ENCODE data around the gene TFF2.

The TFF2 gene

DNA sequence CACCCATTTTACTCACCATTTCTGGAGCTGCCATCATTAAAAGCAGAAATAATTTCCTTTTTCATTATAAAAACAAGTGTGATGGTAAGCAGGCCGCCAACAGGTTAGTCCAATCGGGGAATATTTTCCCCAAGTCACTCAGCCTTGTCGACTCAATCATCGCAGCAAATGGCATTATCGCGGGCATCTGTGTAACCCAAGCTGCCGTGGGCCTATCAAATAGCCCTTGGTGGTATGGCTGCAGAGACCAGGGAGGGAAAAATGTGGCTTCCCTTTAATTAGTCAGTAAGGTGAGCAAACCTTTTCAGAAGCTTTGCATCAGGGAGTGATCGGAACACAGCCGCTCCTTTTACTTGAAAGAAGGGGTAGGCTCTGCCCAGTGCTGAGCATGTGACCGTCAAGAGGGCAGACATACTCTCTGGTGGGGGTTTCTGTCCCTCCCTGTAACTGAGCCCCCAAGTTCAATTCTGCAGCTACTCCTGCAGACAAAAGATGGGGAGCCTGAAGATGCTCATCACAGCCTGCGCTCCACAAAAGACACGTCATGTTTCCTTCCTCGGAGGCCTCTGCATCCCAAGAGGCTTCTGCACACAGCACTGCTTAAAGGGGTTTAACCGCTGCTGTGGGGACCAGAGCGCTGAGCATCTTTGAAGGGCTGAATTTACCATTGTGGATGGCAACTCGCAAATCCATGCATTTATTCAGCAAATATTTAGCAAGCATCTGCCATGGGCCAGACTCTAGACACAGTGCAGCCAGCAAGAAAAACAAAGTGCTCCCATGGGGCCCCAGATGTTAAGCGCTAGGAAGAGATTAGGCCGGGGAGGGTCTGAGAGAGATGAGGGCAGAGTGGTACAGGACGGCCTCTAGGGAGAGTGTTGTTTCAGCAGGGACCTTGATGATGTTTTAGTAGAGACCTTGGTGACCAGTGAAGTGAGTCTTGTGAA is 46.3 kb upstream of the TFF2 start:
- no peak overlapping the region for H3K4me2 ChIP-seq (ENCODE audit: low read length)
- no peaks in the 10 kb centered on the region for H3K27me3 ChIP-seq (ENCODE audit: control insufficient read depth, insufficient read depth, low read length)
- H3K9ac ChIP-seq, result no peak overlapping the region
- no peaks in the 10 kb centered on the region for H3K79me2 ChIP-seq
- H2AFZ ChIP-seq, result no peak overlapping the region
- no peak overlapping the region for H3K4me3 ChIP-seq (ENCODE audit: low read depth, low read length)
- TF ChIP-seq, protein P1, sequence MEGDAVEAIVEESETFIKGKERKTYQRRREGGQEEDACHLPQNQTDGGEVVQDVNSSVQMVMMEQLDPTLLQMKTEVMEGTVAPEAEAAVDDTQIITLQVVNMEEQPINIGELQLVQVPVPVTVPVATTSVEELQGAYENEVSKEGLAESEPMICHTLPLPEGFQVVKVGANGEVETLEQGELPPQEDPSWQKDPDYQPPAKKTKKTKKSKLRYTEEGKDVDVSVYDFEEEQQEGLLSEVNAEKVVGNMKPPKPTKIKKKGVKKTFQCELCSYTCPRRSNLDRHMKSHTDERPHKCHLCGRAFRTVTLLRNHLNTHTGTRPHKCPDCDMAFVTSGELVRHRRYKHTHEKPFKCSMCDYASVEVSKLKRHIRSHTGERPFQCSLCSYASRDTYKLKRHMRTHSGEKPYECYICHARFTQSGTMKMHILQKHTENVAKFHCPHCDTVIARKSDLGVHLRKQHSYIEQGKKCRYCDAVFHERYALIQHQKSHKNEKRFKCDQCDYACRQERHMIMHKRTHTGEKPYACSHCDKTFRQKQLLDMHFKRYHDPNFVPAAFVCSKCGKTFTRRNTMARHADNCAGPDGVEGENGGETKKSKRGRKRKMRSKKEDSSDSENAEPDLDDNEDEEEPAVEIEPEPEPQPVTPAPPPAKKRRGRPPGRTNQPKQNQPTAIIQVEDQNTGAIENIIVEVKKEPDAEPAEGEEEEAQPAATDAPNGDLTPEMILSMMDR (IDR thresholded peaks at IDR 0.05), result no peak
- H3K9me3 ChIP-seq (ENCODE audit: control insufficient read depth, low read length), result no peaks in the 10 kb centered on the region
- no peaks in the 10 kb centered on the region for H3K36me3 ChIP-seq (ENCODE audit: control insufficient read depth, insufficient read depth, low read length)
- H3K27ac ChIP-seq, result no peak overlapping the region
- H3K4me1 ChIP-seq, result no peaks in the 10 kb centered on the region

DNA sequence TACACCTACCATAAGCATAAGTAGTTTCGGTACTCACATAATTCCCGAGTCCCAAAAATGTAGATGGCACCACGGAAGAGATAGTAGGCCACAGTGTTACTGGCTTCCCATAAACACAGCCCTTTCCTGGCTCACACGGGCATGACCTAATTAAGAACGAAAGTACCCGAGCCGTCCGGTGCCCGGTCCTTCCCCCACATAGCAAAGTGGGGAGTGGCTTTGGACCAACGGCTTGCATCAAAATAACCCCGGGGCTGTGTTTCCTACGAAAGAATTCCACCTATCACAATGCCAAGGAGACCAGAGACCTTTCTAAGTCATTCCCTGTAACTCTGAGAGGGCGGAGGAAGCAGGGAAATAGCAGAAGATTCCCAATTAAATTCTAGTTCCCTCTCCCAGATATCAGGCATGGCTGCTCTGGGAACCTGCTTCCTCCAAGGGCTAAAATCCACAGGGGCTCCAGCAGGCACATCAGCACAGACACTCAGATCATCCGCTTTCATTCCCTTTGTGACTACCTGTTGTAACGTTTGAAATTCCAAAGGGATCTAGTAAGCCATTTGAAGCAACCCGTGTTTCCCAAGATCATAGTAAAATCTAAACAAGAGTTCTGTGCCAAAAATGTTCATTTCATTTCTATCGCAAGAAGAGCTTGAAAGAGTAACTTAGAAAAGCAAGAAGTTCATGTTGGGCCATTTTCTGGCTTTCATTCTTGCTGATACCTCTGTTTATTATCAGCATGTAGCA is 45.3 kb upstream of the TFF2 start, which contains the start of gene TMPRSS3:
Gene TMPRSS3 (minus strand): TSS at position 148 of the 747 bp plus-strand sequence. CDS start 635 bp downstream, outside the sequence.
- Histone ChIP-seq H3K79me2 (no peaks in the 10 kb centered on the region), H2AFZ (no peak within 1 kb of the TSS), H3K4me3 (ENCODE audit: low read depth, low read length) (no peak within 1 kb of the TSS), H3K9ac (no peak within 1 kb of the TSS), H3K36me3 (ENCODE audit: control insufficient read depth, insufficient read depth, low read length) (no peaks in the 10 kb centered on the region), H3K27ac (no peak within 1 kb of the TSS), H3K4me1 (no peaks in the 10 kb centered on the region), H3K27me3 (ENCODE audit: control insufficient read depth, insufficient read depth, low read length) (no peaks in the 10 kb centered on the region), H3K9me3 (ENCODE audit: control insufficient read depth, low read length) (no peaks in the 10 kb centered on the region), H3K4me2 (ENCODE audit: low read length) (peak within 1 kb of the TSS; percentile 48)
- TF ChIP-seq, protein P1 (IDR thresholded peaks at IDR 0.05), result no peak

DNA sequence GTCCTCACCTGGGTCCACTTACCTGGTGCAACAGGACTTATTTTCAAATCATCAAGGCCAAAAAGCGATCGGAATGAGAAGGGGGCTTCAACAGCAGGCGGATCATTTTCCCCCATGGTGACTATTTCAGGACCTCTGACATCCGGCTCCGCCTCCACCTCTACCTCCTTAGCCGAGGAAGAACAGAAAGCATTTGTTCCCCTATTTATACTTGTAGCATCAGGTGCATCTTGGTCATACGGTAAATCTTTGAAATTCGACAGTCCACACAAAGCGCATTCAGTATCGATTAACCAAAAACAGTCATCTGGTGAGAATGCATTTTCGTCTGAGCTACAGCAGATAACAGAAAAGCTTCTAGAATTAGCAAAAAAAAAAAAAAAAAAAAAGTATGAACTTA is 44.5 kb upstream of the TFF2 start:
- no peaks in the 10 kb centered on the region for H3K4me1 ChIP-seq
- no peak overlapping the region for H3K27ac ChIP-seq
- no peaks in the 10 kb centered on the region for H3K9me3 ChIP-seq (ENCODE audit: control insufficient read depth, low read length)
- TF ChIP-seq, protein P1 (IDR thresholded peaks at IDR 0.05), result no peak
- no peak overlapping the region for H3K9ac ChIP-seq
- no peak overlapping the region for H2AFZ ChIP-seq
- H3K27me3 ChIP-seq (ENCODE audit: control insufficient read depth, insufficient read depth, low read length), result no peaks in the 10 kb centered on the region
- H3K4me3 ChIP-seq (ENCODE audit: low read depth, low read length), result no peak overlapping the region
- H3K4me2 ChIP-seq (ENCODE audit: low read length), result no peak overlapping the region
- no peaks in the 10 kb centered on the region for H3K36me3 ChIP-seq (ENCODE audit: control insufficient read depth, insufficient read depth, low read length)
- H3K79me2 ChIP-seq, result no peaks in the 10 kb centered on the region

DNA sequence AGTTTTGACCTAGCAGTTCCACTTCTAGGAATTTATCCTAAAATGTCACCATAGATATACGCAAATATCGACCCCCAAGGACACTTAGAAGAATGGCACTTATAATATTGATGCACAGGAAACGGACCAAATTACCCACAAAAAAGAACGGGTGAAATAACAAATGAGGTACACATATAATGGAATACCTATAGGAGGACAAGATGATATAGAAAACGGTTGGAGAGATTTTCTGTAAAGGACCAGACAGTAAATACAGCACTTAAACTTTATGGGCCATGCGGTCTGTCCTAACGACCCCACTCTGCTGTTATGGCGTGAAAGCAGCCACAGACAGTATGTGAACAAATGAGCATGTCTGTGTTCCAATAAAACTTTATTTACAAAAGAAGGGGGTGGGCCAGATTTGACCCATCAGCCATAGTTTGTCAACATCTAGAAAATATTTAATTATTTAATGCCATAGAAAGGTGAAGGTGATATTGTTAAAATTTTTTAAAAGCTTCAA is 42.7 kb upstream of the TFF2 start:
- no peak overlapping the region for H3K4me3 ChIP-seq (ENCODE audit: low read depth, low read length)
- H3K4me1 ChIP-seq, result peaks cover 5% of the 10 kb centered on the region
- no peaks in the 10 kb centered on the region for H3K36me3 ChIP-seq (ENCODE audit: control insufficient read depth, insufficient read depth, low read length)
- H2AFZ ChIP-seq, result no peak overlapping the region
- no peak overlapping the region for H3K27ac ChIP-seq
- H3K79me2 ChIP-seq, result no peaks in the 10 kb centered on the region
- no peak overlapping the region for H3K9ac ChIP-seq
- TF ChIP-seq, protein P1 (IDR thresholded peaks at IDR 0.05), result no peak
- no peaks in the 10 kb centered on the region for H3K27me3 ChIP-seq (ENCODE audit: control insufficient read depth, insufficient read depth, low read length)
- no peaks in the 10 kb centered on the region for H3K9me3 ChIP-seq (ENCODE audit: control insufficient read depth, low read length)
- no peak overlapping the region for H3K4me2 ChIP-seq (ENCODE audit: low read length)
